ENCODE results near the gene ALDH1A2. TPM values are rescaled to one million over a fixed set of nuclear protein-coding genes. Genes with fewer than 3 reads are reported as not detected.

ALDH1A2 gene
- total RNA-seq, 1 donor from 2014 or later = 9.3 TPM

DNA sequence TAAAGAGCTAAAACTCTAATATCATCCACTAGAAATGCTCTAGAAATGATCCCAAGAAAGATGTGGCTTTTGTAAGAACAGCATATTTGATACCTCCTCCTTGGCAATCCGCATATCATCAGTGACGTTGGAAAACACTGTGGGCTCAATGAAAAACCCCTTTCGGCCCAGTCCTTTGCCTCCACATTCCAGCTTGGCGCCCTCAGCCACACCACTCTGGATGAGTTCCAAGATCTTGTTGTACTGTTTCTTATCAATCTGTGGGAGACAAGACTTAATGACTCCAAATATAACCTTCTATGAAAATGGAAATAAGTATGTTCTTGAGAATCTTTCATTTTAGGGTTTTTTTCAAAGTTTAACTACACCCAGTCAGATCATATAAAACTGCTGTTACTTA, 103.6 kb downstream of the ALDH1A2 start:
- TF ChIP-seq CTCF (IDR thresholded peaks at IDR 0.05) = no peak
- H3K4me1 ChIP-seq = no peaks in the 10 kb centered on the region
- H3K27ac ChIP-seq = no peak overlapping the region
- no peaks in the 10 kb centered on the region for H3K27me3 ChIP-seq
- no peak for DNase-seq (ENCODE audit: low spot score in 2 of 2)
- intact Hi-C loops (cut with DNase I) = loop anchor here (10.0 kb wide), 1 partner anchor 77 kb away; no protein-coding TSS in a partner anchor
- H3K9me3 ChIP-seq = no peaks in the 10 kb centered on the region
- no peak overlapping the region for H3K4me3 ChIP-seq
- no peaks in the 10 kb centered on the region for H3K36me3 ChIP-seq

DNA sequence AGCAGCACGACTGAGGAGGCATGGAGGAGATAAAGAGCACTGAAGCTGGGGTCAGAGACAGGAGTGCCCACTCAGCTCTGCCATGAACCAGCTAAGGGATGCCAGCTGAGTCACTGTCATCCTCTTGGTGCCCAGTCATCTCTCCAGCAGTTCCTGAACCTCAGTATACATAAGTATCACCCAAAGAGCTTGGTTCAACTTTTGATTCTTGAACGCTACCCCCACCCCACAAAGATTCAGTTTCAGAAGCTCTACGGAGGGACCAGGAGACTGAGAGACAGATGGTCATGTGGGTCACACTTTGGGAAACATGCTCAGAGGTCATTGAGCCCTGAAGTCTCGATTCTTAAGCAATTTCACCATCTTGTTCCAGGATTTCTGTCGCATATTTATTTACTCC, 108.4 kb downstream of the ALDH1A2 start:
- intact Hi-C loops (cut with DNase I) = no loop called here
- H3K4me3 ChIP-seq = no peak overlapping the region
- TF ChIP-seq CTCF (IDR thresholded peaks at IDR 0.05) = no peak
- no peaks in the 10 kb centered on the region for H3K27me3 ChIP-seq
- H3K27ac ChIP-seq = no peak overlapping the region
- H3K36me3 ChIP-seq = no peaks in the 10 kb centered on the region
- H3K9me3 ChIP-seq = no peaks in the 10 kb centered on the region
- H3K4me1 ChIP-seq = no peaks in the 10 kb centered on the region
- no peak for DNase-seq (ENCODE audit: low spot score in 2 of 2)

DNA sequence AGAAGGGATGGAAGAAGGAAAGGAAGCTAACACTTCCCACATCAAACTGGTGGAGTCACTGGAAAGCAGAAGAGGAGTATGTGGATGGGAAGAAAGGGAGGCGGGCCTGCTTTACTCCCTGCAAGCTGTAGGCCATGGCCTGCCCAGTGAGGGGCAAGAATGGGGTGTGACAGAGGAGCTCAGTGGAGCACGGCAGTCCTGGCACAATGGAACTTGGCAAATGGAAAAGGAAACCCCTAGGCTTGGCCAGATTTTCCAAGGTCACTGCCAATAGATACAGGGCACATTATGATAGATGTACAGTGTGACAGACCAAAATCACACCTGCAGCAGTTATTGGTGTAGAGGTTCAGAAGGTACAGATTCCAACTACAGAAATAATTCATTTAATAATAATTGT, 111.6 kb downstream of the ALDH1A2 start:
- Histone ChIP-seq H3K27me3 (no peaks in the 10 kb centered on the region), H3K36me3 (no peaks in the 10 kb centered on the region), H3K9me3 (no peaks in the 10 kb centered on the region), H3K4me1 (no peaks in the 10 kb centered on the region), H3K27ac (no peak overlapping the region), H3K4me3 (no peak overlapping the region)
- intact Hi-C loops (cut with DNase I) = no loop called here
- no peak for DNase-seq (ENCODE audit: low spot score in 2 of 2)
- no peak for TF ChIP-seq CTCF (IDR thresholded peaks at IDR 0.05)

- H3K27ac ChIP-seq = no peak overlapping the region
- TF ChIP-seq CTCF (IDR thresholded peaks at IDR 0.05) = no peak
- no peaks in the 10 kb centered on the region for H3K36me3 ChIP-seq
- intact Hi-C loops (cut with DNase I) = no loop called here
- no peaks in the 10 kb centered on the region for H3K27me3 ChIP-seq
- DNase-seq (ENCODE audit: low spot score in 2 of 2) = no peak
- H3K4me3 ChIP-seq = no peak overlapping the region
- no peaks in the 10 kb centered on the region for H3K9me3 ChIP-seq
- peaks cover 0 to 2% of the 10 kb centered on the region in 2 donors for H3K4me1 ChIP-seq
Observed at GRCh38 chr15:57951328-57951932, 114.1 kb downstream of the ALDH1A2 start.

- no peak overlapping the region for H3K4me3 ChIP-seq
- no peak for TF ChIP-seq CTCF (IDR thresholded peaks at IDR 0.05)
- H3K9me3 ChIP-seq = no peaks in the 10 kb centered on the region
- no peak for DNase-seq (ENCODE audit: low spot score in 2 of 2)
- no peaks in the 10 kb centered on the region for H3K36me3 ChIP-seq
- H3K27ac ChIP-seq = no peak overlapping the region
- peaks cover 0 to 2% of the 10 kb centered on the region in 2 donors for H3K4me1 ChIP-seq
- intact Hi-C loops (cut with DNase I) = no loop called here
- H3K27me3 ChIP-seq = no peaks in the 10 kb centered on the region
Observed at GRCh38 chr15:57950381-57950946, 115.0 kb downstream of the ALDH1A2 start.

Data from ascending aorta (tissue), 2 donors.